H9 (cell line): ENCODE measurements around the gene ASB7. TPM values are rescaled to one million over a fixed set of nuclear protein-coding genes. Genes with fewer than 3 reads are reported as not detected.

Experiments used
- DNase-seq: peaks from one replicate; pipeline ENCODE4 v3.0.0-alpha.2; 2017
- H2AFZ ChIP-seq: one replicate; pipeline ENCODE4 v1.6.1; 2013; ENCODE audit warnings: mild to moderate bottlenecking, low read length, control low read depth, moderate library complexity
- H2AK5ac ChIP-seq: 2 replicates; pipeline ENCODE4 v1.6.1; 2013; ENCODE audit warnings: low read length, control low read depth, mixed read lengths; ENCODE audit not compliant: insufficient read length
- H2BK120ac ChIP-seq: one replicate; pipeline ENCODE4 v1.6.1; 2013; ENCODE audit warnings: low read depth, mild to moderate bottlenecking, low read length, control low read depth, inconsistent platforms; ENCODE audit not compliant: poor library complexity, severe bottlenecking
- H2BK12ac ChIP-seq: 2 replicates; pipeline ENCODE4 v1.6.1; 2013; ENCODE audit warnings: low read length, control low read depth, mixed read lengths, low read depth; ENCODE audit not compliant: insufficient read length
- H2BK15ac ChIP-seq: 2 replicates; pipeline ENCODE4 v1.6.1; 2013; ENCODE audit warnings: low read depth, low read length, control low read depth
- H2BK20ac ChIP-seq: one replicate; pipeline ENCODE4 v1.6.1; 2013; ENCODE audit warnings: low read depth, mild to moderate bottlenecking, low read length, control low read depth, inconsistent platforms; ENCODE audit not compliant: poor library complexity, severe bottlenecking
- H2BK5ac ChIP-seq: 2 replicates; pipeline ENCODE4 v1.6.1; 2013; ENCODE audit warnings: low read length, control low read depth, mixed read lengths; ENCODE audit not compliant: insufficient read length
- H3K14ac ChIP-seq: 2 replicates; pipeline ENCODE4 v1.6.1; 2013; ENCODE audit warnings: low read length, control low read depth; ENCODE audit not compliant: insufficient read depth
- H3K18ac ChIP-seq: 2 replicates; pipeline ENCODE4 v1.6.1; 2013; ENCODE audit warnings: low read depth, mild to moderate bottlenecking, mixed read lengths, low read length, control low read depth; ENCODE audit not compliant: insufficient read length
- H3K23ac ChIP-seq: 2 replicates; pipeline ENCODE4 v1.6.1; 2013; ENCODE audit warnings: low read length, control low read depth, mixed read lengths, low read depth; ENCODE audit not compliant: insufficient read length
- H3K23me2 ChIP-seq: 2 replicates; pipeline ENCODE4 v1.6.1; 2013; ENCODE audit warnings: low read depth, mild to moderate bottlenecking, mixed read lengths, low read length, control low read depth; ENCODE audit not compliant: insufficient read length, poor library complexity, severe bottlenecking
- H3K27ac ChIP-seq: 2 replicates; pipeline ENCODE4 v1.5.1; 2013; ENCODE audit warnings: low read length, control low read depth, mixed read lengths, low read depth; ENCODE audit not compliant: insufficient read length
- H3K27me3 ChIP-seq: 2 replicates; pipeline ENCODE4 v1.6.1; 2013; ENCODE audit warnings: low read length, control low read depth, inconsistent platforms; ENCODE audit not compliant: insufficient read depth
- H3K4ac ChIP-seq: 2 replicates; pipeline ENCODE4 v1.6.1; 2013; ENCODE audit warnings: low read depth, mild to moderate bottlenecking, control low read depth, inconsistent platforms, low read length, moderate library complexity
- H3K4me1 ChIP-seq: 2 replicates; pipeline ENCODE4 v1.6.1; 2013; ENCODE audit warnings: low read length, control low read depth, inconsistent platforms; ENCODE audit not compliant: insufficient read depth
- H3K4me2 ChIP-seq: 2 replicates; pipeline ENCODE4 v1.6.1; 2013; ENCODE audit warnings: low read length, control low read depth, mixed read lengths; ENCODE audit not compliant: insufficient read length, insufficient read depth
- H3K56ac ChIP-seq: 2 replicates; pipeline ENCODE4 v1.6.1; 2013; ENCODE audit warnings: low read depth, mild to moderate bottlenecking, mixed read lengths, low read length, control low read depth; ENCODE audit not compliant: insufficient read length
- H3K79me1 ChIP-seq: 2 replicates; pipeline ENCODE4 v1.6.1; 2013; ENCODE audit warnings: low read depth, mild to moderate bottlenecking, moderate library complexity, low read length, control low read depth, inconsistent platforms; ENCODE audit not compliant: insufficient read depth, poor library complexity, severe bottlenecking
- H3K79me2 ChIP-seq: 2 replicates; pipeline ENCODE4 v1.6.1; 2013; ENCODE audit warnings: low read length, control low read depth, inconsistent platforms; ENCODE audit not compliant: insufficient read depth
- H3K9ac ChIP-seq: 2 replicates; pipeline ENCODE4 v1.6.1; 2013; ENCODE audit warnings: low read length, control low read depth, mixed read lengths; ENCODE audit not compliant: insufficient read length; ENCODE audit errors: extremely low read depth
- H3K9me3 ChIP-seq: one replicate; pipeline ENCODE4 v1.6.1; 2013; ENCODE audit warnings: low read depth, low read length, inconsistent platforms; ENCODE audit not compliant: control insufficient read depth
- H3T11ph ChIP-seq: one replicate; pipeline ENCODE4 v1.6.1; 2013; ENCODE audit warnings: mild to moderate bottlenecking, low read length, control low read depth, inconsistent platforms
- H4K20me1 ChIP-seq: one replicate; pipeline ENCODE4 v1.6.1; 2013; ENCODE audit not compliant: control insufficient read depth, insufficient read length, insufficient read depth
- H4K5ac ChIP-seq: 2 replicates; pipeline ENCODE4 v1.6.1; 2013; ENCODE audit warnings: low read depth, mild to moderate bottlenecking, mixed read lengths, low read length, control low read depth; ENCODE audit not compliant: insufficient read length
- H4K8ac ChIP-seq: replicated peaks from 2 replicates; pipeline ENCODE4 v1.6.1; 2013; ENCODE audit warnings: low read length, control low read depth, mixed read lengths, low read depth; ENCODE audit not compliant: insufficient read length
- H4K91ac ChIP-seq: 2 replicates; pipeline ENCODE4 v1.6.1; 2013; ENCODE audit warnings: low read depth, mild to moderate bottlenecking, moderate library complexity, mixed read lengths, low read length, control low read depth; ENCODE audit not compliant: insufficient read length
- H3K27ac Mint-ChIP-seq, 3 experiments: 2 replicates in 2 of 3; 3 replicates in 1 of 3; pipeline ENCODE4 v1.8.0; 2020 to 2021; ENCODE audit warnings: mixed read lengths in 3 of 3, mild to moderate bottlenecking in 1 of 3, moderate library complexity in 1 of 3
- H3K27me3 Mint-ChIP-seq: 2 replicates; pipeline ENCODE4 v1.8.0; 2021; ENCODE audit warnings: low read depth, mild to moderate bottlenecking, moderate library complexity, mixed read lengths
- H3K36me3 Mint-ChIP-seq, 3 experiments: 2 replicates in 2 of 3; 3 replicates in 1 of 3; pipeline ENCODE4 v1.8.0; 2020 to 2021; ENCODE audit warnings: low read depth in 3 of 3, mixed read lengths in 3 of 3; ENCODE audit not compliant: insufficient read depth in 1 of 3
- H3K4me1 Mint-ChIP-seq, 2 experiments: 2 replicates each; pipeline ENCODE4 v1.8.0; 2020; ENCODE audit warnings: mixed read lengths in 2 of 2
- H3K4me3 Mint-ChIP-seq, 2 experiments: 2 replicates in 1 of 2; 3 replicates in 1 of 2; pipeline ENCODE4 v1.8.0; 2020 to 2021; ENCODE audit warnings: mild to moderate bottlenecking in 2 of 2, mixed read lengths in 2 of 2, moderate library complexity in 1 of 2
- H3K9me3 Mint-ChIP-seq, 2 experiments: 2 replicates in 1 of 2; 3 replicates in 1 of 2; pipeline ENCODE4 v1.8.0; 2020; ENCODE audit warnings: mild to moderate bottlenecking in 2 of 2, mixed read lengths in 2 of 2, moderate library complexity in 1 of 2
- WGBS: extraction: QIAGEN DNeasy Blood & Tissue Kit; methylation state at CpG from one replicate; pipeline ENCODE4 v1.1.7; 2013; ENCODE audit warnings: missing lambda C conversion rate, low lambda C conversion rate, mixed read lengths; ENCODE audit not compliant: insufficient read length; ENCODE audit errors: extremely low coverage; 5-methylcytosine and 5-hydroxymethylcytosine counted together
- total RNA-seq: library from RNA; stranded (reverse); gene quantifications from 2 replicates; pipeline ENCODE4 v1.2.1, GENCODE V29; 2021
- TF ChIP-seq, protein P1 (sequence below): fragments of 200-600 bp; sonication (generic); conservative IDR thresholded peaks from 3 replicates; pipeline ENCODE4 v1.8.0; 2021; ENCODE audit warnings: antibody characterized with exemption, mild to moderate bottlenecking

The ASB7 gene
- total RNA-seq, 1 experiment from 2014 or later: 12.8 TPM

DNA sequence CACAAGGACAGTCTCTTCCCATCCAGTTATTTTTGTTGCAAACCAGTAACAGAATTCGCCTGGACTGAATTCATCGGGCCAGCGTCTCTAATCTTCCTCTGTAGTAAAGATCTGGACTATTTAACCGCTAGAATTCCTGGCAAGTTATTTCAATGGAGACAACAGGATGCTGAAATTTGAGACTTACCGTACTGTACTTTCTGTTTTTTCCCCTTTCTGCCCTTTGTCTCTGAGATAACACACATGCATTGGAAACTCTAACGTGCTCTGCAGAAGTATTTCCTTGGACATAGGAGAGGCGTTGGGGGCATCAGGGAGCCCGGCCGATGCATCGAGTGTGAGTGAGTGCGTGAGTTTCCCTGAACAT lies 61.5 kb downstream of the ASB7 start:
- no peak overlapping the region for H3K23ac ChIP-seq
- no peak overlapping the region for H3K4me2 ChIP-seq
- TF ChIP-seq, protein P1, sequence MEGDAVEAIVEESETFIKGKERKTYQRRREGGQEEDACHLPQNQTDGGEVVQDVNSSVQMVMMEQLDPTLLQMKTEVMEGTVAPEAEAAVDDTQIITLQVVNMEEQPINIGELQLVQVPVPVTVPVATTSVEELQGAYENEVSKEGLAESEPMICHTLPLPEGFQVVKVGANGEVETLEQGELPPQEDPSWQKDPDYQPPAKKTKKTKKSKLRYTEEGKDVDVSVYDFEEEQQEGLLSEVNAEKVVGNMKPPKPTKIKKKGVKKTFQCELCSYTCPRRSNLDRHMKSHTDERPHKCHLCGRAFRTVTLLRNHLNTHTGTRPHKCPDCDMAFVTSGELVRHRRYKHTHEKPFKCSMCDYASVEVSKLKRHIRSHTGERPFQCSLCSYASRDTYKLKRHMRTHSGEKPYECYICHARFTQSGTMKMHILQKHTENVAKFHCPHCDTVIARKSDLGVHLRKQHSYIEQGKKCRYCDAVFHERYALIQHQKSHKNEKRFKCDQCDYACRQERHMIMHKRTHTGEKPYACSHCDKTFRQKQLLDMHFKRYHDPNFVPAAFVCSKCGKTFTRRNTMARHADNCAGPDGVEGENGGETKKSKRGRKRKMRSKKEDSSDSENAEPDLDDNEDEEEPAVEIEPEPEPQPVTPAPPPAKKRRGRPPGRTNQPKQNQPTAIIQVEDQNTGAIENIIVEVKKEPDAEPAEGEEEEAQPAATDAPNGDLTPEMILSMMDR: no peak
- no peaks in the 10 kb centered on the region; a peak in 1 of 7 replicates for H3K36me3 Mint-ChIP-seq
- no peaks in the 10 kb centered on the region for H4K20me1 ChIP-seq
- H3K4ac ChIP-seq: no peak overlapping the region
- H2BK120ac ChIP-seq: no peak overlapping the region
- H2AK5ac ChIP-seq: no peak overlapping the region
- no peak overlapping the region for H4K8ac ChIP-seq
- H3K18ac ChIP-seq: no peak overlapping the region
- H4K91ac ChIP-seq: no peak overlapping the region
- H3T11ph ChIP-seq: no peak overlapping the region
- no peak overlapping the region for H3K27ac Mint-ChIP-seq
- no peaks in the 10 kb centered on the region for H3K79me1 ChIP-seq
- H2BK15ac ChIP-seq: no peak overlapping the region
- no peaks in the 10 kb centered on the region for H3K23me2 ChIP-seq
- H4K5ac ChIP-seq: no peak overlapping the region
- H3K9ac ChIP-seq: no peak overlapping the region
- H2BK12ac ChIP-seq: no peak overlapping the region
- no peak for DNase-seq
- H3K27ac ChIP-seq: no peak overlapping the region
- no peak overlapping the region for H3K14ac ChIP-seq
- H3K4me1 Mint-ChIP-seq: peaks cover 7 to 11% of the 10 kb centered on the region in 2 experiments
- H2AFZ ChIP-seq: no peak overlapping the region
- no CpG with 5 or more reads among the region's 11 CpGs for WGBS
- no peaks in the 10 kb centered on the region for H3K4me1 ChIP-seq
- no peaks in the 10 kb centered on the region for H3K79me2 ChIP-seq
- H3K27me3 Mint-ChIP-seq: peaks cover 2% of the 10 kb centered on the region; the same call in 1 of the 2 replicates
- H3K27me3 ChIP-seq: no peaks in the 10 kb centered on the region
- H2BK5ac ChIP-seq: no peak overlapping the region
- H2BK20ac ChIP-seq: no peak overlapping the region
- no peak overlapping the region for H3K56ac ChIP-seq
- H3K9me3 ChIP-seq: no peaks in the 10 kb centered on the region
- H3K4me3 Mint-ChIP-seq: no peak overlapping the region
- H3K9me3 Mint-ChIP-seq: no peaks in the 10 kb centered on the region
